K562 (cell line): ENCODE results near the gene MDH1B. TPM values are rescaled to one million over a fixed set of nuclear protein-coding genes. Genes with fewer than 3 reads are reported as not detected.
A peak's percentile ranks its signal among the peaks of the same experiment; 100 is the strongest.

Experiments used
- BDP1 ChIP-seq: IDR thresholded peaks from 3 replicates; pipeline ENCODE4 v1.6.1; 2011; ENCODE audit not compliant: insufficient read length, insufficient read depth
- CREB3 ChIP-seq: fragments of 450-650 bp; conservative IDR thresholded peaks from 2 replicates; pipeline ENCODE4 v1.6.1; 2016; ENCODE audit warnings: missing genetic modification characterization, low read depth, mild to moderate bottlenecking, missing compliant biosample characterization, moderate library complexity
- CTCF ChIP-seq, 3 experiments: IDR thresholded peaks in 2 of 3; conservative IDR thresholded peaks in 1 of 3; 2 replicates each; pipeline ENCODE4 v1.5.1; 2011 to 2012; ENCODE audit warnings: low read length in 3 of 3, mild to moderate bottlenecking in 3 of 3, control low read depth in 2 of 3, improper control_type of control experiment in 1 of 3, inconsistent platforms in 1 of 3, low read depth in 1 of 3, mixed read lengths in 1 of 3, moderate library complexity in 1 of 3; ENCODE audit not compliant: insufficient read depth in 2 of 3
- GABPA ChIP-seq: fragments of 200-800 bp; sonication (Bioruptor generic); conservative IDR thresholded peaks from 2 replicates; pipeline ENCODE4 v1.6.1; 2016; ENCODE audit warnings: low read depth, missing genetic modification characterization, missing compliant biosample characterization
- MEF2D ChIP-seq: conservative IDR thresholded peaks from 2 replicates; pipeline ENCODE4 v1.6.1; 2016; ENCODE audit warnings: low read depth, missing genetic modification characterization, missing compliant biosample characterization
- PCBP1 ChIP-seq: fragments of 200-400 bp; formaldehyde crosslinking; IDR thresholded peaks from 2 replicates; pipeline ENCODE4 v1.6.1; 2018; ENCODE audit warnings: mild to moderate bottlenecking, low read depth, low read length; ENCODE audit not compliant: poor library complexity, severe bottlenecking
- REST ChIP-seq, 2 experiments: fragments of 450-650 bp; formaldehyde crosslinking in 1 of 2; IDR thresholded peaks; 2 replicates each; pipeline versions ENCODE4 v1.4.0 to v1.6.1; 2014 to 2020; ENCODE audit warnings: mild to moderate bottlenecking in 2 of 2, borderline replicate concordance in 1 of 2, low read depth in 1 of 2
- SMC3 ChIP-seq: conservative IDR thresholded peaks from 2 replicates; pipeline ENCODE4 v1.6.1; 2011; ENCODE audit warnings: low read depth, low read length, improper control_type of control experiment; ENCODE audit not compliant: insufficient read depth
- ZNF12 ChIP-seq: sonication (generic); formaldehyde crosslinking; IDR thresholded peaks from 2 replicates; pipeline ENCODE4 v1.4.0; 2020; ENCODE audit warnings: mild to moderate bottlenecking, missing genetic modification reagents
- polyA plus RNA-seq, 8 experiments: library from polyadenylated mRNA; depleted of rRNA in 4 of 8; stranded (reverse) in 5 of 8; unstranded in 3 of 8; fragments of >200 nt; fragmentation: Nextera tagmentation in 2 of 8; fragmentation: Illumina TruSeq in 1 of 8; extraction: Ambion mirVana in 2 of 8; extraction: Trizol in 1 of 8; gene quantifications; 2 replicates each; pipeline versions ENCODE4 v1.2.1 to v1.2.3, GENCODE V29; 2011 to 2014; ENCODE audit warnings: inconsistent platforms in 1 of 8, missing spikeins in 1 of 8
- total RNA-seq, 7 experiments: library from RNA; depleted of rRNA in 6 of 7; stranded (reverse); fragments of >200 nt in 6 of 7; fragmentation: Illumina TruSeq in 2 of 7; extraction: Trizol in 2 of 7; gene quantifications; 2 replicates each; pipeline versions ENCODE4 v1.2.1 to v1.2.3, GENCODE V29; 2011 to 2021; ENCODE audit warnings: low replicate concordance in 1 of 7

Gene MDH1B
- total and polyA plus RNA-seq, 9 of the 15 experiments (the other 6 are each of a cell fraction or from before 2014, with no cell fraction given), result 0.06 to 0.16 (median 0.14) TPM; not detected in 5

- TF ChIP-seq REST (IDR thresholded peaks at IDR 0.05; ENCODE audit: borderline replicate concordance), result peak; percentile 48; the same call in 1 of the 2 replicates
- TF ChIP-seq REST (CRISPR knock-in tag; IDR thresholded peaks at IDR 0.05; ENCODE audit: low read depth), result no peak
- TF ChIP-seq CTCF (IDR thresholded peaks at IDR 0.05 in 2 of 3, conservative IDR thresholded peaks at IDR 0.05 in 1 of 3; ENCODE audit: insufficient read depth in 2 of 3, low read depth in 1 of 3, low read length in 3 of 3), result peak; percentile 51 to 72 (median 57)
- no peak for TF ChIP-seq CREB3 (tag)
- no peak for TF ChIP-seq MEF2D
- TF ChIP-seq GABPA, result no peak
- TF ChIP-seq SMC3, result peak; percentile 26; the same call in 1 of the 2 replicates
- TF ChIP-seq ZNF12 (CRISPR knock-in tag), result no peak
- TF ChIP-seq BDP1, result no peak
- TF ChIP-seq PCBP1, result no peak
Measured at GRCh38 chr2:206800506-206801417, 35.6 kb upstream of the MDH1B start (continued).
